Neural cell (in vitro differentiated cells): ENCODE results near the gene CITED2. TPM values are rescaled to one million over a fixed set of nuclear protein-coding genes. Genes with fewer than 3 reads are reported as not detected.

Source experiments
- H2AFZ ChIP-seq: fragments of 200-600, 300-800 bp; sonication (generic), shearing (Covaris generic); 2 replicates; pipeline ENCODE4 v1.6.0; 2014; ENCODE audit warnings: low read depth, mild to moderate bottlenecking, antibody characterized with exemption, low read length, moderate library complexity
- H3F3A ChIP-seq: fragments of 200-600 bp; shearing (Covaris generic); 2 replicates; pipeline ENCODE4 v1.6.1; 2016; ENCODE audit warnings: mild to moderate bottlenecking, moderate library complexity, mixed read lengths, antibody characterized with exemption, low read length; ENCODE audit not compliant: insufficient read depth, poor library complexity, severe bottlenecking
- H3K27ac ChIP-seq: fragments of 200-600, 300-800 bp; sonication (generic), shearing (Covaris generic); 2 replicates; pipeline ENCODE4 v1.5.1; 2014; ENCODE audit warnings: mild to moderate bottlenecking, low read length, moderate library complexity
- H3K27me3 ChIP-seq: fragments of 300-800, 200-600 bp; sonication (generic), shearing (Covaris generic); 2 replicates; pipeline ENCODE4 v1.6.0; 2014; ENCODE audit warnings: mild to moderate bottlenecking, low read depth, low read length, moderate library complexity; ENCODE audit not compliant: insufficient read depth
- H3K36me3 ChIP-seq: fragments of 300-800, 200-600 bp; sonication (generic), shearing (Covaris generic); 2 replicates; pipeline ENCODE4 v1.5.1; 2014; ENCODE audit warnings: mild to moderate bottlenecking, antibody characterized with exemption, low read length, moderate library complexity; ENCODE audit not compliant: insufficient read depth
- H3K4me2 ChIP-seq: fragments of 300-800, 200-600 bp; sonication (generic), shearing (Covaris generic); 2 replicates; pipeline ENCODE4 v1.6.0; 2014; ENCODE audit warnings: mild to moderate bottlenecking, low read length
- H3K4me3 ChIP-seq: fragments of 300-800, 200-600 bp; sonication (generic), shearing (Covaris generic); 2 replicates; pipeline ENCODE4 v1.5.1; 2014; ENCODE audit warnings: mild to moderate bottlenecking, low read length, moderate library complexity
- H3K79me2 ChIP-seq: fragments of 200-600 bp; shearing (Covaris generic); replicated peaks from 2 replicates; pipeline ENCODE4 v1.6.0; 2014; ENCODE audit warnings: mild to moderate bottlenecking, low read length, moderate library complexity; ENCODE audit not compliant: insufficient read depth
- H3K9ac ChIP-seq: fragments of 300-800, 200-600 bp; sonication (generic), shearing (Covaris generic); 2 replicates; pipeline ENCODE4 v1.6.1; 2016; ENCODE audit warnings: mild to moderate bottlenecking, low read length, mixed read lengths
- H3K9me2 ChIP-seq: fragments of 200-600 bp; shearing (Covaris generic); 2 replicates; pipeline ENCODE4 v1.6.1; 2016; ENCODE audit warnings: mild to moderate bottlenecking, low read length, mixed read lengths; ENCODE audit not compliant: insufficient read depth
- H3K9me3 ChIP-seq: fragments of 200-600, 300-800 bp; sonication (generic), shearing (Covaris generic); 2 replicates; pipeline ENCODE4 v1.6.1; 2016; ENCODE audit warnings: mild to moderate bottlenecking, mixed run types, low read length, moderate library complexity, mixed read lengths
- H4K20me1 ChIP-seq: fragments of 200-600 bp; shearing (Covaris generic); 2 replicates; pipeline ENCODE4 v1.6.1; 2016; ENCODE audit warnings: mild to moderate bottlenecking, mixed run types; ENCODE audit not compliant: insufficient read depth
- EP300 ChIP-seq: fragments of 450-650 bp; conservative IDR thresholded peaks from 2 replicates; pipeline ENCODE4 v1.6.1; 2014; ENCODE audit warnings: antibody characterized with exemption, mild to moderate bottlenecking, moderate library complexity; ENCODE audit not compliant: poor library complexity, severe bottlenecking
- MXI1 ChIP-seq: fragments of 450-650 bp; conservative IDR thresholded peaks from 2 replicates; pipeline ENCODE4 v1.6.1; 2014; ENCODE audit warnings: antibody characterized with exemption, mild to moderate bottlenecking; ENCODE audit not compliant: poor library complexity, severe bottlenecking
- POLR2AphosphoS5 ChIP-seq: IDR thresholded peaks from 2 replicates; pipeline ENCODE4 v1.6.1; 2012
- SMC3 ChIP-seq: fragments of 450-650 bp; conservative IDR thresholded peaks from 2 replicates; pipeline ENCODE4 v1.6.1; 2014; ENCODE audit warnings: antibody characterized with exemption, mild to moderate bottlenecking, moderate library complexity; ENCODE audit not compliant: poor library complexity
- polyA plus RNA-seq: library from polyadenylated mRNA; depleted of rRNA; stranded (reverse); fragments of >200 nt; gene quantifications from 2 replicates; pipeline ENCODE4 v1.2.3, GENCODE V29; 2014
- TF ChIP-seq, protein P1 (sequence below): fragments of 450-650 bp; IDR thresholded peaks from 2 replicates; pipeline ENCODE4 v1.5.1; 2014; ENCODE audit warnings: antibody characterized with exemption, mild to moderate bottlenecking, moderate library complexity; ENCODE audit not compliant: poor library complexity, severe bottlenecking

Gene CITED2
- polyA plus RNA-seq, 1 donor from 2014 or later = 38.1 TPM

DNA sequence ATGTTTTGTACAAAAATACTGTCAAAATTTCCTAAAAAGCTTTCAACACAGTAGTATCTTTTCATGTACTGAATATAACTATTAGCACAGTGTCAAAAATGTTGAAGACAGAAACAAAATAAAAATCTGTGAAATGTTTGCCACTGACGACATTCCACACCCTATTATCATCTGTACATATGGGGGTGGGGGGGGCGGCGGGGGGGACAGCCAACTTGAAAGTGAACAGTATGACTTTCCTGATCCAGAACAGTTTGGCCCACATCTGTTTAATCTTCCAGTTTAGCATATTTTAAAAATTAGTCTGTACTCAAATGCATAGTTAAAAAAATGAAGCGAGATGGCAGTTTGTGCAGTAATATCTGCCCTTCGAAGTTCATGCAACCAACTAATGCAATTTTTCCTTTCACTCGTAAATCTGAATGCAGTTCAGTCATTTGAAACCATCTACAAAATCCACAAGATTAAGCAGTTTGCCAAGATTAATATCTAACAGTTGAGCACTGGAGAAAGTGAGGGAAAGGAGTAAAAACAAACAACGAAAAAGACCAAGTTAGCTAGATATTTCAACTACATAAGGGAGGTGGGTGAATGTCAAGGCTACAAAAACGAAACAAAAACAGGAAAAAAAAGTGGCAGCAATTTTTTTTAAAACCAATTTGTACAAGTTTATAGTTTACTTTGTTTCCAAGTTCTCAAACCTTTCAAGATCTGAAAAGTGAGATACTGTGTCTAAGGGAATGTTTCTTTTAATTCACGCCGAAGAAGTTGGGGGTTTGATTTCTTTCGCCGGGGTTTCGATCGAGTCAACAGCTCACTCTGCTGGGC, 1.9 kb downstream of the CITED2 start:
- Histone ChIP-seq H3K27ac (peak overlapping the region; percentile 98), H3K36me3 (no peaks in the 10 kb centered on the region), H3K27me3 (no peaks in the 10 kb centered on the region), H3K9me2 (no peaks in the 10 kb centered on the region), H3K4me2 (peak overlapping the region; percentile 98), H3K9ac (peak overlapping the region; percentile 98), H4K20me1 (peaks cover 10% of the 10 kb centered on the region), H3K4me3 (peak overlapping the region; percentile 87), H2AFZ (no peak overlapping the region), H3F3A (peaks cover 6% of the 10 kb centered on the region), H3K9me3 (no peaks in the 10 kb centered on the region), H3K79me2 (peaks cover 34% of the 10 kb centered on the region)
- TF ChIP-seq SMC3 = no peak

DNA sequence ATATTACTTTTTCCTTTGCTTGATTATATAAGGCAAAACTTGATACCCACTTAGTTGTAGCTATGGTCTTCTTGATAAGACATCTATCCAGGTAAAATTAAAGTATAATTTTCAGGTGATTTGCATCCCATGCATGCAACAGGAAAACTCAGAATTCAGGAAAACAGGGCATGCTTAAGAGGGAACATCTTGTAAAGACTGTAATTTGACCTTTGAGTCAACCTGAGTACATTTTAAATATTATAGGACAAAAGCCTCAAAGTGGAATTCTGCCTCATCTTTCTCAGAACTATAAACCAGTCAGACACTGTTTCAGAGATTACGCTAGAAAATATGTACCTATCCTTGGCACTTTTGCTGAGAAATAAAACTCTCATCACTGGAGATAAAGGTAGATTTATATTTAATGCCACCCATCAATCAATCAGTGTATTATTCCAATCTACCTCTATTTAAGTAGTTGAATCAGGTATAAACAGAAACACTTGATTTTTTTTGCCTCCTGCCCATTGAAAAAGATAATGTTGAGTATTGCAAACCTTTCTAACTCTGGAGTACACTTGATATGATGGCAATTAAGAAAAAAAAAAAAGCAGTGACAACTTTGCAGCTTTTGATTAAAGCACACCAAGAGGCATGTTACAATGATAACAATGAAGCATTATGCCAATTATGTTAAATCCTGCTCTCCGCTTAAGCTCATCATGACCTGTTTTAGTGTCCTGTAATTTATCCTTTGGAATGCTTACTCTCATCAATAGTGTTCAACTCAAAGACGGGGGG, 2.8 kb downstream of the CITED2 start:
- Histone ChIP-seq H3K79me2 (peaks cover 34% of the 10 kb centered on the region), H3K9me3 (no peaks in the 10 kb centered on the region), H3K9me2 (no peaks in the 10 kb centered on the region), H4K20me1 (peaks cover 10% of the 10 kb centered on the region), H3K27ac (no peak overlapping the region), H3K27me3 (no peaks in the 10 kb centered on the region), H3K4me3 (peak overlapping the region; percentile 87), H2AFZ (no peak overlapping the region), H3K4me2 (peak overlapping the region; percentile 98), H3K36me3 (no peaks in the 10 kb centered on the region), H3F3A (peaks cover 6% of the 10 kb centered on the region), H3K9ac (peak overlapping the region; percentile 98)
- TF ChIP-seq POLR2AphosphoS5 (no peak), MXI1 (no peak), EP300 (no peak), SMC3 (no peak)
- TF ChIP-seq, protein P1, sequence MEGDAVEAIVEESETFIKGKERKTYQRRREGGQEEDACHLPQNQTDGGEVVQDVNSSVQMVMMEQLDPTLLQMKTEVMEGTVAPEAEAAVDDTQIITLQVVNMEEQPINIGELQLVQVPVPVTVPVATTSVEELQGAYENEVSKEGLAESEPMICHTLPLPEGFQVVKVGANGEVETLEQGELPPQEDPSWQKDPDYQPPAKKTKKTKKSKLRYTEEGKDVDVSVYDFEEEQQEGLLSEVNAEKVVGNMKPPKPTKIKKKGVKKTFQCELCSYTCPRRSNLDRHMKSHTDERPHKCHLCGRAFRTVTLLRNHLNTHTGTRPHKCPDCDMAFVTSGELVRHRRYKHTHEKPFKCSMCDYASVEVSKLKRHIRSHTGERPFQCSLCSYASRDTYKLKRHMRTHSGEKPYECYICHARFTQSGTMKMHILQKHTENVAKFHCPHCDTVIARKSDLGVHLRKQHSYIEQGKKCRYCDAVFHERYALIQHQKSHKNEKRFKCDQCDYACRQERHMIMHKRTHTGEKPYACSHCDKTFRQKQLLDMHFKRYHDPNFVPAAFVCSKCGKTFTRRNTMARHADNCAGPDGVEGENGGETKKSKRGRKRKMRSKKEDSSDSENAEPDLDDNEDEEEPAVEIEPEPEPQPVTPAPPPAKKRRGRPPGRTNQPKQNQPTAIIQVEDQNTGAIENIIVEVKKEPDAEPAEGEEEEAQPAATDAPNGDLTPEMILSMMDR = no peak

DNA sequence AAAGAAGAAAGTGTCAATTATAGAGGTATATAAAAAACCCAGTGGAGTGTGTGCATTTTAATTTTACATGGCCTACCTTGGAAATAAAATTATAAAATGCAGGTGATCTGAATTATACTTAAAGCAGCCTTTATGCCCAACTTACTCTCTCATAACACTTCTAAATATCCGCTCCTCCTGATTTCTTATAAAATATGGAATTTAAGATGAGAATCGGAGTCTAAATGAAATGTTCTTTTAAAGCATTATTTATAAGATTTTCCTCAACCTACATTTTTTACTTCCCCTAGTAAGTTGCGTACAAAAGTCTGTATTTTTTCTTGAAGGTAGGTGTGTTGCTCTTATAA, 3.5 kb downstream of the CITED2 start:
- H3K79me2 ChIP-seq = peaks cover 34% of the 10 kb centered on the region
- peak overlapping the region; percentile 98 for H3K9ac ChIP-seq
- H3K36me3 ChIP-seq = no peaks in the 10 kb centered on the region
- no peaks in the 10 kb centered on the region for H3K9me3 ChIP-seq
- no peak for TF ChIP-seq EP300
- no peak overlapping the region for H2AFZ ChIP-seq
- H3K27me3 ChIP-seq = no peaks in the 10 kb centered on the region
- no peaks in the 10 kb centered on the region for H3K9me2 ChIP-seq
- peak overlapping the region; percentile 98 for H3K4me2 ChIP-seq
- no peak overlapping the region for H3K27ac ChIP-seq
- peaks cover 4% of the 10 kb centered on the region for H3F3A ChIP-seq
- H4K20me1 ChIP-seq = peaks cover 10% of the 10 kb centered on the region
- H3K4me3 ChIP-seq = peak overlapping the region; percentile 87
